Peyer's patch (tissue), 4 donors: ENCODE measurements around the gene BLTP3A.

Experiments
- CTCF ChIP-seq, 6 experiments: fragments of 450-650 bp in 4 of 6; fragments of 200-600 bp in 2 of 6; sonication (generic) in 1 of 6; IDR thresholded peaks; one replicate each; pipeline ENCODE4 v1.5.1; 2017 to 2019; ENCODE audit warnings: antibody characterized with exemption in 6 of 6, mild to moderate bottlenecking in 3 of 6, moderate library complexity in 1 of 6
- POLR2A ChIP-seq, 2 donors: fragments of 450-650 bp; IDR thresholded peaks; one replicate each; pipeline ENCODE4 v1.5.1; 2017; ENCODE audit warnings: antibody characterized with exemption in 2 of 2, mild to moderate bottlenecking in 2 of 2, moderate library complexity in 2 of 2

GRCh38 chr6:34836008-34836407, 44.1 kb downstream of the BLTP3A start:
- TF ChIP-seq CTCF (IDR thresholded peaks at IDR 0.05) (no peak), POLR2A (IDR thresholded peaks at IDR 0.05) (no peak)
